ENCODE data around the gene USP44.

The USP44 gene

GRCh38 chr12:95548056-95548538 lies 3.2 kb downstream of the USP44 start:
- TF ChIP-seq, protein P1, sequence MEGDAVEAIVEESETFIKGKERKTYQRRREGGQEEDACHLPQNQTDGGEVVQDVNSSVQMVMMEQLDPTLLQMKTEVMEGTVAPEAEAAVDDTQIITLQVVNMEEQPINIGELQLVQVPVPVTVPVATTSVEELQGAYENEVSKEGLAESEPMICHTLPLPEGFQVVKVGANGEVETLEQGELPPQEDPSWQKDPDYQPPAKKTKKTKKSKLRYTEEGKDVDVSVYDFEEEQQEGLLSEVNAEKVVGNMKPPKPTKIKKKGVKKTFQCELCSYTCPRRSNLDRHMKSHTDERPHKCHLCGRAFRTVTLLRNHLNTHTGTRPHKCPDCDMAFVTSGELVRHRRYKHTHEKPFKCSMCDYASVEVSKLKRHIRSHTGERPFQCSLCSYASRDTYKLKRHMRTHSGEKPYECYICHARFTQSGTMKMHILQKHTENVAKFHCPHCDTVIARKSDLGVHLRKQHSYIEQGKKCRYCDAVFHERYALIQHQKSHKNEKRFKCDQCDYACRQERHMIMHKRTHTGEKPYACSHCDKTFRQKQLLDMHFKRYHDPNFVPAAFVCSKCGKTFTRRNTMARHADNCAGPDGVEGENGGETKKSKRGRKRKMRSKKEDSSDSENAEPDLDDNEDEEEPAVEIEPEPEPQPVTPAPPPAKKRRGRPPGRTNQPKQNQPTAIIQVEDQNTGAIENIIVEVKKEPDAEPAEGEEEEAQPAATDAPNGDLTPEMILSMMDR (conservative IDR thresholded peaks at IDR 0.05; ENCODE audit: low read depth, low read length): no peak
- H3K4me3 ChIP-seq (ENCODE audit: low read length): peak overlapping the region; percentile 59
- no peak for DNase-seq (ENCODE audit: low read depth)

DNA sequence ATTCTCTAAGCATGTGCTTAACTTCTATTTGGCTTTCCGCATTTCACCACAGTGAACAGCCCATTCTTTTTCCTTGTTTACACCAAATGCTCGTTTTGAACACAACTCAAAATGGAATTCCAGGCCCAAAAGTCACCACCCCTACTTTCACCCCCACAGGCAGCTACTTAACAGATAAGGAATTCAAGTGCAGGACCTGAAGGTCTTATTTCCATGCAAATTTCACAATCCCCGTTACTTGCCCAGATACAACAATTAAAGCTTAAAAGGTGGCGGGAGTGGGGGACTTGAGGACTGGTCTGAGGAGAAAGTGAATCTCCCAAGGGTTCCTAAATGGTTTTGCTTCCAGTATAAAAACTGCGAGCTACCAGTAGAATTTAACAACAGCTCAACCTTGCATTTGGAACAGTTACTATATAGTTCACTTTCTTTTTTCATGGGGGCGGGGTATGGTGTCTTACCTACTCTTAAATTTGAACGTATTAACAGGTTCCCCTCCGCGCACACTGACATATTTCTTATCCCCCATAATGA lies 3.7 kb downstream of the USP44 start:
- DNase-seq (ENCODE audit: low read depth): no peak

DNA sequence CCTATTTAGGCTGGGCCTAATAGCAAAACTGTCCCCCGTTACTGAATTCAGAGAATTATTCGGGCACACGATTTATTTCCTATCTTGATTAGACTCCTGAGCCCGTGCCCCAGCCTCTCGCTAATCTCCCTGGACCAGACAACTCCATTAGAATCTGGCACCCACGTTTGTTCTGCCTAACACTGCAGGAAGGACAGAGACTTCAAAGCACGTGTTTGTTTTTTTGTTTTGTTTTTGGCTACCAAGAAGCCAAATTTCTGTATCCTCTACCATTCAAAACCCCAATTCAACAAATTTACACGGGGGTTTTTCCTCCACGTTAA lies 4.8 kb downstream of the USP44 start:
- no peak for DNase-seq (ENCODE audit: low read depth)
- H3K4me3 ChIP-seq (ENCODE audit: low read length): no peak overlapping the region
- TF ChIP-seq, protein P1 (conservative IDR thresholded peaks at IDR 0.05; ENCODE audit: low read depth, low read length): no peak

More for the DNA sequence above, 3.7 kb downstream of the USP44 start:
- H3K4me3 ChIP-seq (ENCODE audit: low read length): peak overlapping the region; percentile 59
- TF ChIP-seq, protein P1 (conservative IDR thresholded peaks at IDR 0.05; ENCODE audit: low read depth, low read length): no peak

DNA sequence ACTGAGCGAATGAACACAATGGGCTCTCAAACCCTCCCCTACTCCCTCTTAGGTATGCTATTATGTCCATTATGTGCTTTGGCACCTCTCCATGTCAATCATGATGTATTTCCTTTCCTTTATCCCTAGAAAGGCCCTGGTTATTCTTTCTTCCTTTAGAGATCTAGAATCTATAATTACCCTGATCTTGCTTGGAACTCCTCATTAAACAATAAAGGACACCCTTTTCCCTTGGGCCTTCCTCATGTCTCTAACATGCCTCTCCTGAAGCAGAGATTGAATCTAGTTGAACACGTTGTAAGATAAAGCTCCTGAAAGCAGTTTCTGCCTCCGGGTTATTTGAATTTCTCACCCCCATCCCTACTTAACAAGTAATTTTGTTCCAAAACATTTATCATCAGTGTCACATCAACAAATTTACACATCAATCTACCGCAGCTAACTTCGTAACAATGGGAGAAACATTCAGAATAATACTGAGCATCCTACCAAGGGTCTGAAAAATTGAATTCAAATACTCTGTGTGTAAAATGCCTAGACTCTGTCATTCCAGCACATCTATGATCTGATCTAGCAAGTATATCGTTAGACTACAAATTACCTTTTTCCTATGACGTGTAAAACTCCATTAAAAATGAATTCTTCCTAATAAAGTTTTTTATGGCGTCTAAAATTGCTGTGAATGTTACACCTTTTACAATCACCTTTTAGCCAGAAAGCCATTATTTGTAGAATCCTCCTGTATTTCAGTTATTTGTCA lies 5.4 kb downstream of the USP44 start:
- H3K4me3 ChIP-seq (ENCODE audit: low read length): no peak overlapping the region
- no peak for DNase-seq (ENCODE audit: low read depth)
- TF ChIP-seq, protein P1 (conservative IDR thresholded peaks at IDR 0.05; ENCODE audit: low read depth, low read length): no peak

- TF ChIP-seq, protein P1 (conservative IDR thresholded peaks at IDR 0.05; ENCODE audit: low read depth, low read length): no peak
- no peak for DNase-seq (ENCODE audit: low read depth)
- H3K4me3 ChIP-seq (ENCODE audit: low read length): no peak overlapping the region
Observed at GRCh38 chr12:95545303-95545702, 6.0 kb downstream of the USP44 start.

- DNase-seq (ENCODE audit: low read depth): no peak
- TF ChIP-seq, protein P1 (conservative IDR thresholded peaks at IDR 0.05; ENCODE audit: low read depth, low read length): no peak
- H3K4me3 ChIP-seq (ENCODE audit: low read length): no peak overlapping the region
Observed at GRCh38 chr12:95544756-95545155, 6.5 kb downstream of the USP44 start.

DNA sequence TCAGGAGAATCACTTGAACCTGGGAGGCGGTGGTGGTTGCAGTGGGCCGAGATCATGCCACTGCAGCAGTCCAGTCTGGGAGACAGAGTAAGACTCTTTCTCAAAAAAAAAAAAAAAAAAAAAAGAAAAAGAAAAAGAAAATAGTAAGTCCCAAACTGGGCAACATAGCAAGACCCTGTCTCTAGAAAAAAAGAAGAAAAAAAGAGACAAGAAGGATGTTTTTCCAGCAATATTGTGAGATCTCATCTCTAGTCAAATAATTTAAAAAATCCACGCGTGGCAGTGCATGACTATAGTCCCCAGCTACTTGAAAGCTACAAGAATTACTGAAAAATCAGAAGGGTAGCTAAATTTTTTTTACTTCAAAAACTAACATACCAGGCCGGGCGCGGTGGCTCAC lies 8.0 kb downstream of the USP44 start:
- DNase-seq (ENCODE audit: low read depth): no peak
- H3K4me3 ChIP-seq (ENCODE audit: low read length): no peak overlapping the region
- TF ChIP-seq, protein P1 (conservative IDR thresholded peaks at IDR 0.05; ENCODE audit: low read depth, low read length): no peak

Measured in retinal pigment epithelial cell (primary cell).